B cell (primary cell): ENCODE results near the gene CYTH2. TPM values are rescaled to one million over a fixed set of nuclear protein-coding genes. Genes with fewer than 3 reads are reported as not detected.

Experiments
- polyA plus RNA-seq: library from polyadenylated mRNA; depleted of rRNA; stranded (reverse); fragments of >200 nt; gene quantifications from 2 replicates; pipeline ENCODE4 v1.2.3, GENCODE V29; 2012
- total RNA-seq, 2 donors: library from RNA; stranded (reverse); fragments of 120-200 nt in 1 of 2; gene quantifications; 1 replicate in 1 of 2; 2 replicates in 1 of 2; pipeline versions ENCODE4 v1.2.3 to v1.2.4, GENCODE V29; 2013 to 2022

The CYTH2 gene
- total and polyA plus RNA-seq, 2 donors (not counting 1 experiment from before 2014, with no cell fraction given) = 40.7 to 56.0 TPM

Other genes with a start within 250 kb of the CYTH2 start
- 161 and 164 TPM in 2 replicates for gene CARD8, start 213.5 kb upstream of the CYTH2 start, total RNA-seq
- gene CARD8, start 213.5 kb upstream of the CYTH2 start, polyA plus RNA-seq = 92.0 and 121 TPM in 2 replicates
- 0.59 and 0.70 TPM in 2 replicates for gene ZNF114, start 199.3 kb upstream of the CYTH2 start, total RNA-seq
- 0.04 and 0.12 TPM in 2 replicates for gene ZNF114, start 199.3 kb upstream of the CYTH2 start, polyA plus RNA-seq
- 305 and 326 TPM in 2 replicates for gene EMP3, start 143.8 kb upstream of the CYTH2 start, total RNA-seq
- 595 and 895 TPM in 2 replicates for gene EMP3, start 143.8 kb upstream of the CYTH2 start, polyA plus RNA-seq
- gene TMEM143, start 105.4 kb upstream of the CYTH2 start, total RNA-seq = 30.0 and 34.5 TPM in 2 replicates
- 34.3 and 42.5 TPM in 2 replicates for gene TMEM143, start 105.4 kb upstream of the CYTH2 start, polyA plus RNA-seq
- not detected in 2 replicates for gene SYNGR4, start 105.0 kb upstream of the CYTH2 start, total RNA-seq
- gene SYNGR4, start 105.0 kb upstream of the CYTH2 start, polyA plus RNA-seq = not detected in 2 replicates
- gene KDELR1, start 77.8 kb upstream of the CYTH2 start, total RNA-seq = 60.5 and 62.7 TPM in 2 replicates
- 33.3 and 34.0 TPM in 2 replicates for gene KDELR1, start 77.8 kb upstream of the CYTH2 start, polyA plus RNA-seq
- gene GRIN2D, start 75.7 kb upstream of the CYTH2 start, total RNA-seq = not detected in 2 replicates
- not detected in 2 replicates for gene GRIN2D, start 75.7 kb upstream of the CYTH2 start, polyA plus RNA-seq
- 38.6 and 40.7 TPM in 2 replicates for gene GRWD1, start 23.4 kb upstream of the CYTH2 start, total RNA-seq
- gene GRWD1, start 23.4 kb upstream of the CYTH2 start, polyA plus RNA-seq = 10.6 and 12.0 TPM in 2 replicates
- 2.1 and 2.3 TPM in 2 replicates for gene KCNJ14, start 13.8 kb upstream of the CYTH2 start, total RNA-seq
- 1.5 and 2.1 TPM in 2 replicates for gene KCNJ14, start 13.8 kb upstream of the CYTH2 start, polyA plus RNA-seq
- 1.6 and 1.9 TPM in 2 replicates for gene LMTK3, start 42.5 kb downstream of the CYTH2 start, total RNA-seq
- gene LMTK3, start 42.5 kb downstream of the CYTH2 start, polyA plus RNA-seq = 0.19 and 0.25 TPM in 2 replicates
- gene SULT2B1, start 82.8 kb downstream of the CYTH2 start, total RNA-seq = not detected in 2 replicates
- gene SULT2B1, start 82.8 kb downstream of the CYTH2 start, polyA plus RNA-seq = not detected in 2 replicates
- not detected in 2 replicates for gene SPACA4, start 137.4 kb downstream of the CYTH2 start, total RNA-seq
- not detected in 2 replicates for gene SPACA4, start 137.4 kb downstream of the CYTH2 start, polyA plus RNA-seq
- gene FAM83E, start 145.7 kb downstream of the CYTH2 start, total RNA-seq = 1.5 and 4.1 TPM in 2 replicates
- 0.12 and 0.15 TPM in 2 replicates for gene FAM83E, start 145.7 kb downstream of the CYTH2 start, polyA plus RNA-seq
- gene RPL18, start 149.8 kb downstream of the CYTH2 start, total RNA-seq = 2,217 and 2,248 TPM in 2 replicates
- gene RPL18, start 149.8 kb downstream of the CYTH2 start, polyA plus RNA-seq = 3,187 and 4,393 TPM in 2 replicates
- gene SPHK2, start 150.1 kb downstream of the CYTH2 start, total RNA-seq = 45.4 and 47.3 TPM in 2 replicates
- 14.2 and 17.0 TPM in 2 replicates for gene SPHK2, start 150.1 kb downstream of the CYTH2 start, polyA plus RNA-seq
- 33.0 and 33.2 TPM in 2 replicates for gene DBP, start 168.0 kb downstream of the CYTH2 start, total RNA-seq
- gene DBP, start 168.0 kb downstream of the CYTH2 start, polyA plus RNA-seq = 14.9 and 23.5 TPM in 2 replicates
- 25.7 and 27.7 TPM in 2 replicates for gene CA11, start 176.8 kb downstream of the CYTH2 start, total RNA-seq
- gene CA11, start 176.8 kb downstream of the CYTH2 start, polyA plus RNA-seq = 6.2 and 6.5 TPM in 2 replicates
- gene NTN5, start 203.6 kb downstream of the CYTH2 start, total RNA-seq = 1.2 and 2.5 TPM in 2 replicates
- 1.8 and 3.0 TPM in 2 replicates for gene NTN5, start 203.6 kb downstream of the CYTH2 start, polyA plus RNA-seq
- gene FUT2, start 226.6 kb downstream of the CYTH2 start, total RNA-seq = not detected in 2 replicates
- not detected in 2 replicates for gene FUT2, start 226.6 kb downstream of the CYTH2 start, polyA plus RNA-seq